HTR-8/SVneo (cell line): ENCODE measurements around the gene LEF1.

Experiments used
- DNase-seq: peaks from one replicate; pipeline ENCODE4 v3.0.0; 2011; ENCODE audit warnings: low spot score, mixed read lengths; ENCODE audit not compliant: insufficient read length
- FAIRE-seq: peaks from 2 replicates; lab custom pipeline; 2011; peaks lifted over from hg19 to GRCh38; lab: Jason Lieb, UNC

LEF1 gene

DNA sequence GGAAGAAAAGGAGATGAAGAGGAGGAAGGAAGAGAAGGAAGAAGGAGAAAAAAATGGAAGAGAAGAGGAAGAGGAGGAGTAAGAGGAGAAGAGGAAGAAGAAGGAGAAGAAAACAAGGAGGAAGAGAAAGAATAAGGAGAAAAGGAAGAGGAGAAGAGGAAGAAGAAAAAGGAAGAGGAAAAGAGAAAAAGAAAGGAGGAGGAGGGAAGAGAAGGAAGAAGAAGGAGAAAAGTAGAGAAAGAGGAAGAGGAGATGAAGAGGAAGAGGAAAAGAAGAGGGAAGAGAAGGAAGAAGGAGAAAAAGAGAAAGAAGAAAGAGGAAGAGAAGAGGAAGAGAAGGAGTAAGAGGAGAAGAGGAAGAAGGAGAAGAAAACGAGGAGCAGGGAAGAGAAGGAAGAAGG, 11.8 kb upstream of the LEF1 start:
- FAIRE-seq: no peak
- DNase-seq: no peak

DNA sequence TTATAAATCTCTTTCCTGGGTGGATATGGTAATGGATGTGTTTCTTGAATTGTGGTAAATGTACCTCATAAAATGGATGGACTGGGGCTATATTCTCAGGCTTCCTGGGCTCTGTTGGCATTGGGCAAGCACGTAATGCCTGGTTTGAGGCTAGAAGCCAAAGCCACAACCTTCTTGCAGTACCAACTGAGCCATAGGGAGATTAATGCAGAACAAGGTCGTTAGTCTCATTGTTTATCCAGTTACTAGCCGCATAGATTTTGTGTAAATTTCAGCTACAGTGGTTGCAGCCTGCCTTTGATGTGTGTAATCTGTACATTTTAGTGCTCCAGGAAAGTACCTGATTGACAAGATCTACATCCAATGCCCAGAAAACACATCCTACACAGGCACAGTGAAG, 7.2 kb upstream of the LEF1 start:
- no peak for DNase-seq
- no peak for FAIRE-seq

- DNase-seq (no peak), FAIRE-seq (no peak)
These were observed 6.1 kb upstream of the LEF1 start for GRCh38 chr4:108174856-108175255.

DNA sequence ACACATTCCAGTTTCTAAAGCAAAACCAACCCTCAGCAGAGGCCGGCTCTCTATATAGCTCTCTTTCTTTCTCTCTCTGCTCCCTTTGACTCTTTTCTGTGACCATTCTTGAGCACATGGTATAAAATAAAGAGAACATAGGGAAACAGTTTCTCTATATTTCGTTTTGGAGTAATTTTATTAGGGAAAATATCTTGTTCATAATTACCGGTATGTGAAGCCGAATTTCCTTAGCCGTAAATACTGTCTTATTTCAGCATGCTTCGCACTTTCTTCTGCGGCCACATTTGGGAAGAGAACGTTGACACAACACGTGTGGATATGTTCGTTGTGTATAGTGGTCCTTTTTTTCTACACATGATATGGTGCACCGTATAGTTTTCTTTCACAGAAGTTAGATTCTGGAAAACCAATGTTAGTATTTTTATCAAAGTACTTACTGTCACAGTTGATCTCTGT, 4.9 kb upstream of the LEF1 start:
- no peak for FAIRE-seq
- no peak for DNase-seq

DNA sequence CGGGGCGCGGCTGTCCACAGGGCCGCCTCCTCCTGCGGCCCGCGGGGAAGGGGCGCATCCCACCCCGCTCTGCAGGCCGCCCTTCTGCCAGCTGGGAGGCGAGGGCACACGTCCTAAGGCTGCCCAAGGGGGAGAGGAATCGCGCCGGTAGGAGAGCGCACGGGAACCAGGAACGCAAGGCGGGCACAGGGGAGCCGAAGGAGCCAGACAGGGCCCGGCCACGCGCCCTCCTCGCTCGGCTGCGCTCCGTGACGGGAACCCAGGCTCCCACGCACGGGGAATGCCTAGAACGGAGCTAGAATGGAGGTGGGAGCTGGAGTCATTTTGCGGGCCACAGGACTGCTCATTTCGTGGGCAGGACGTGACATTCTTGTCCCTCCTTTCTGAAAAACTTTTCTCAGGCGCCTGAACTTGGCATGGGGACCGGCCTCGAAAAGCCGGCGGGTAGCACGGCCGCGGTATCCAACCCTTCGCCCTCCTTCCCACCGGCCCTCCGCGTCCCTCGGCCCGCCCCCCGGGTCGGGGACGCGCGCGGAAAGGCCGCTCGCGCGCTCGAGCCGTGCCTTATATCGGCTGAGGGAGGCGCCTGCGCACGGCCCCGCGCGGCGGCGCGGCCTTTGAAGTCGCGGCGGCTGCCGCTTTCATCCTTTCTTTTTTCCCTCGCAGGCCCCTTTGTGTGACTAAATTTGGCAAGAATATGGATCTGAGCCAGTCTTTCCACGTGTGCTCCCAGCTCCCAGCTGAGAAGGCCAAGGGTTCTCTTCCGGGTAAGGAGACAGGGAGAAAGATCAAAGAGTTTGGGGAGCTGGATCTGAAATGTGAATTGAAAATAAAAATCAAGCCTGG, 4.2 kb upstream of the LEF1 start:
- FAIRE-seq (no peak), DNase-seq (no peak)

DNA sequence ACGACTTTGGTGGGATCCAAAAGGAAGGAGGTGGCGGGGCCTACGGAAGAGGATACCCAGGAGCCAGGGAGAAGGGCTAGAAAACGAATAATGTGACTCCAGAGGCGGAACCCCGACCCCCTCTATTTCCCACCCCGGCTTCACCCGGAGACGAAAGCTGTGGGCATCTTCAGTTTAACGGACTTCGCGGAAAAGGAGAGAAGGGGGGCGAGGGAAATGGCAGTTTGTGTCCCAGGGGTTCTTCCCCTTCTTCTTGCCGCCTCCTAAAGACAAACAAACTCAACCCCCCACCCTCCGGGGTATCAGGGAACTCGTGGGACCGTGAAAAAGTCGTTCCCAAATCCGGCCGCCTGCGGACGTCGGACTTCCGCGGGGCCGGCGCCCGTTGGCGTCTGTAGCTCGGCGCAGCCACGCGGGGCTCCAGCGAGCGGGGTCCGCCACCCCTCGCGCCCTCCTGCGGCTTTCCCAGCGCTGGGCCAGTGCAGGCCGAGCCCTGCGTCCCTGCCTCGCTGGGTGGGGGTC, 3.6 kb upstream of the LEF1 start:
- DNase-seq (no peak), FAIRE-seq (no peak)

DNA sequence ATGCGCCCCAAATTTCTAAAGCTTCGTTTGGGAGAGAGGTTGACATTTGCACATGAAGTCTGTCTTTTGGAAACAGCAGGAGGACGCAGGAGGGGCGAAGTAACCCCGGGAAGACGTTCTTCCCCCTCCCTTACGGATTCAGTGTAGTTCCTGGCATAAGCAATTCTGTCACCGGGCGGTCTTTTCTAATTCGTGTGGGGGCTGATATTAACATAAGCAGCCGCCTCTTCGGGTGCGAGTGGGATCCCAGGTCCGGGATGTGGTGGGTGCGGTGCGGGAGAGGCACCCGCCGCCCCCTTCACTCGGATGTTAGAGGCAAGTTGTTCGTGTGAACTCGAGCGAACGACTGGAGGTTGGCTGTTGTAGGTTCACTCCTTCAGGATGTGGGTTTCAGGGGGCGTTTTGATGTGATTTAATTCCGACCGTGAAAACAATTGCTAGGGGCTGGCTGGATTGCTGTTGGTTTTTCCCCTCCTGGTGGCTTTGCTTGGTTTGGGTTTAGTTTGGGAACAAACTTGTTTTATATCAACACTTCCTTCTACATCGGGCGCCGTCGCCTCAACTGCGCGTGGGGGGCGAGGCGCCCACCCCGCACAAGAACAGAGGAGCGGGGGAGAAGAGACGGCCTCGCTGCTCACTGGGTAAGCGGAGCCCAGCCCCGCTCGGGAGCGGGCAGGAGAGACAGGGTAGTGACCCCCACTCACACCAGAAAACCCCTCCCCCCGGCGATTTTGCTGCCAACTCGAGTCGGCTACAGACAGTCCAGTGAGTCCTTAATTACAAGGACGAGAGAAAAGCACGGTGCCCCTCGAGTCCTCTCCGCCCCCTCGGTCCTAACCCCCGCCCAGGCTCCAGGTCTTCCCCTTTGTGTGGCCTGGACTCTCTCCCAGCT, 2.9 kb upstream of the LEF1 start:
- FAIRE-seq (no peak), DNase-seq (no peak)

DNA sequence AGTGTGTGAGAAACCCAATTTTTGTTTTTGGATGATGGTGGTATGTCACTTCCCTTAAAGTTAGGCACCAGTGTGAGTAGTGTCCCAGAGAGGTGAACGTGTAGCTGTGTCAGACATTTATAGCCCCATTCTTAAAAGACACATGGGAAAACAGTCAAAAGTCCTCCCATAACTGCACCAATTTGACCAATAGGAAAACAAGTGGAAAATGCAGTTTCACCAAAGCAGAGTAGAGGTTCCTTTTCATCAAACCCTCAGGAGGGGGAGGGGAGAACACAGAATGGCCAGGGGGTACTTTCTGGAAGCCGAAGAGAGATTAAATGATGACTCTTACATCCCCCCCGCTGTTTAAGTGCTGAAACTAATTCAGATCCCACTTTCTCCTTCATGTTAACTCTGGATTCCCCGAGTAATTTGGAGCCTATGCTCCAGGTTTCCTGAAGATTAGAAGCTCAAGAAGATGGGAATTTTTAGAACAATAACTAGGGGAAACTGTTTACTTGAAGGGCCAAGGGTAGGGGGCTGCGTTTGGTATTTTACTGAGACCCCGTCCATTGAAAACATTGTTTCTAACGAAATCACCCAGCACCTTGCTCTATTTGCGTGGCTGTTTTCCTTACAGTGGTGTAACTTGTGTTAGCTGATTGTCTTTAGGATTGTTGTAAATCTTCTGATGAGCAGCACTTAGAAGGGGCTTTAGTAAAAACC, 2.1 kb upstream of the LEF1 start:
- no peak for FAIRE-seq
- DNase-seq: no peak

DNA sequence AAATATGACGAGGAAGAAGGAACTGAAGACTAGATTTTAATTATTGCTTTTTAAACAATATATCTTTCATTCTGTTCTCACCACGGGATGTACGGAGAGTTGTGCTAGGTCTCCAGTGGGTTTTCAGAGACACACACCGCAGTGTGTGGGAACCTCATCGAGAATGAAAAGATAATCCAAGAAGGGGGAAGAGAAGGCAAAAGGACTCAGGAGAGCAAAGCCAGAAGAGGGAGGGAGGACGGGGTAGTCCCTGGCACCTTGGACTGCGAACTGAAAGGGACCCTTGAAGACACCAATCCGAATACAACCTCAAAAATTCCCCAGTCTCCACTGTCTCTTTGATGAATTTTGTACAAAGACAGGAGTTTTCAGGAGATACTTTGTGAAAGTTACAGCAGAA, 932 bp upstream of the LEF1 start:
- FAIRE-seq (no peak), DNase-seq (no peak)

- FAIRE-seq (no peak), DNase-seq (no peak)
These were observed 517 bp downstream of the LEF1 start for GRCh38 chr4:108168160-108168670.

- DNase-seq: no peak
- no peak for FAIRE-seq
These were observed 2.1 kb downstream of the LEF1 start for GRCh38 chr4:108166441-108167315.

GRCh38 chr4:108166038-108166437, 2.7 kb downstream of the LEF1 start:
- DNase-seq (no peak), FAIRE-seq (no peak)

DNA sequence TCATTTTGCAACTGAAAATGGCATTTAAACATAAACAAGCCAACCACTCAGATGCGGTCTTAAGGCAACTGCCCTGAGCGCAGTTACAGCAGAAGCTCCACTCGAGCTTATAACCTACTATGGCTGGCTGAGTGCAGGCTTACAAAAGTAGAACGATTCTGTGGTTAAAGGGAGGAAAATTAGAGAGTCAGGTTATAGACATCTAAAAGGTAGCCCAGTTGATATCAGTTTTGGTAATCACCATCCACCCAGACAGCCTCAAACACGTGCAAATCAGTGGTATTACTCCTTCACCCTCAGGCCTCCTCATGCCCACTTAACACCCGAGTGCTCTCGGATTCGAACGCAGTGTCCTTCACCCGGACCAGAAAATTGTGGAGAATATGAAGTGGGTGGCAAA, 3.1 kb downstream of the LEF1 start:
- DNase-seq: no peak
- FAIRE-seq: no peak

- no peak for FAIRE-seq
- DNase-seq: no peak
These were observed 5.4 kb downstream of the LEF1 start for GRCh38 chr4:108163351-108163750.

GRCh38 chr4:108160741-108161352, 7.9 kb downstream of the LEF1 start:
- FAIRE-seq (no peak), DNase-seq (no peak)

GRCh38 chr4:108159845-108160244, 8.9 kb downstream of the LEF1 start:
- DNase-seq: no peak
- no peak for FAIRE-seq

DNA sequence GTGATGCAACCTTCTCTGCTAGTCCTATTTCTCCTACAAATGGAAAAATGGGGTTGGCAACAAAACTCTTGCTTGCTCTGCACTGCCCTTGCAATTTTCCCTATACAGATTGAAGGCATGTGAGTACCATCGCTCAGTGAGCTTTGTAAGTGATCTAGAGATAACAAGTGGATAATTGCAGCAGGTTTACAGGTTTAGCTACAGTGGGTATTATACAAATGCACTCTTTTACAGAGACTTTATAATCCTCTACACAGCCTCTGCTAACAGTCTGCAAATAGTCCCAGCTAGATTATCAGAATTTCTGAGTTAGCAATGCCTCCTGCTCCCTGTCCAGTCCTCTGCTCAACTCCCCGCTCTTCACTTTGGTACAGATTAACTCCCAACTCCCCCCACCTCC, 11.1 kb downstream of the LEF1 start:
- DNase-seq: no peak
- FAIRE-seq: no peak

- DNase-seq (no peak), FAIRE-seq (no peak)
These were observed 12.3 kb downstream of the LEF1 start for GRCh38 chr4:108156391-108156790.

GRCh38 chr4:108155373-108155772, 13.4 kb downstream of the LEF1 start:
- no peak for DNase-seq
- no peak for FAIRE-seq
